Small intestine (tissue), 7 donors: ENCODE results near the gene RTP1. TPM values are rescaled to one million over a fixed set of nuclear protein-coding genes. Genes with fewer than 3 reads are reported as not detected.

Source experiments
- DNase-seq, 2 donors: peaks; one replicate each; pipeline versions ENCODE4 v3.0.0 to v3.0.0-alpha.2; 2013
- FAIRE-seq: peaks from 2 replicates; lab custom pipeline; 2012; peaks lifted over from hg19 to GRCh38; lab: Jason Lieb, UNC
- H3K27ac ChIP-seq, 3 donors: one replicate each; pipeline ENCODE4 v1.5.1; 2013; ENCODE audit warnings: low read length in 2 of 3, mild to moderate bottlenecking in 2 of 3, control low read depth in 1 of 3, inconsistent platforms in 1 of 3, low read depth in 1 of 3, moderate library complexity in 1 of 3
- H3K27me3 ChIP-seq, 3 donors: one replicate each; pipeline ENCODE4 v1.6.1; 2013; ENCODE audit warnings: low read length in 3 of 3, inconsistent platforms in 1 of 3; ENCODE audit not compliant: control insufficient read depth in 3 of 3, insufficient read depth in 3 of 3
- H3K36me3 ChIP-seq, 3 donors: one replicate each; pipeline ENCODE4 v1.6.1; 2013; ENCODE audit warnings: low read length in 3 of 3, inconsistent platforms in 1 of 3, low read depth in 1 of 3, mild to moderate bottlenecking in 1 of 3, moderate library complexity in 1 of 3; ENCODE audit not compliant: control insufficient read depth in 3 of 3, insufficient read depth in 2 of 3
- H3K4me1 ChIP-seq, 3 donors: one replicate each; pipeline ENCODE4 v1.6.1; 2013; ENCODE audit warnings: low read length in 2 of 3, inconsistent platforms in 1 of 3, low read depth in 1 of 3, mild to moderate bottlenecking in 1 of 3, moderate library complexity in 1 of 3; ENCODE audit not compliant: control insufficient read depth in 3 of 3, insufficient read depth in 2 of 3
- H3K4me3 ChIP-seq, 3 donors: one replicate each; pipeline ENCODE4 v1.5.1; 2013; ENCODE audit warnings: low read length in 3 of 3, control low read depth in 1 of 3, inconsistent platforms in 1 of 3, low read depth in 1 of 3, mild to moderate bottlenecking in 1 of 3, moderate library complexity in 1 of 3
- H3K9me3 ChIP-seq, 2 donors: one replicate each; pipeline ENCODE4 v1.6.1; 2013; ENCODE audit warnings: low read depth in 1 of 2, low read length in 1 of 2; ENCODE audit not compliant: control insufficient read depth in 2 of 2, insufficient read depth in 1 of 2
- WGBS, 3 donors: extraction: QIAGEN DNeasy Blood & Tissue Kit; methylation state at CpG; one replicate each; pipeline ENCODE4 v1.1.7; 2013; 5-methylcytosine and 5-hydroxymethylcytosine counted together
- polyA plus RNA-seq, 4 donors: library from polyadenylated mRNA; stranded (reverse) in 3 of 4; unstranded in 1 of 4; fragments of 200-250 nt in 3 of 4; fragments of 120-200 nt in 1 of 4; gene quantifications; one replicate each; pipeline versions ENCODE4 v1.2.1 to v1.2.3, GENCODE V29; 2013
- donor health status: healthy with polysubstance abuse.
- donor health status: control.
- donor health status: control.
- donor health status: Bipolar disorder and iron deficiency.
- donor health status: healthy.

RTP1 gene
- polyA plus RNA-seq, 4 donors = not detected

- Histone ChIP-seq H3K9me3 (peaks cover 0 to 7% of the 10 kb centered on the region in 2 donors), H3K27ac (no peak overlapping the region), H3K27me3 (peaks cover 0 to 2% (median 0%) of the 10 kb centered on the region in 3 donors), H3K36me3 (no peaks in the 10 kb centered on the region), H3K4me3 (no peak overlapping the region), H3K4me1 (peaks cover 3 to 13% (median 3%) of the 10 kb centered on the region in 3 donors)
- no peak for DNase-seq
- no peak for FAIRE-seq
- WGBS, 3 donors = 74 to 86% (median 82%) methylated on average over 2 of the region's 2 CpGs
Observed at GRCh38 chr3:187207062-187207461, 9.8 kb downstream of the RTP1 start.

GRCh38 chr3:187207624-187208023, 10.3 kb downstream of the RTP1 start:
- H3K9me3 ChIP-seq = peaks cover 0 to 7% of the 10 kb centered on the region in 2 donors
- FAIRE-seq (no peak), DNase-seq (no peak)
- H3K27me3 ChIP-seq = peaks cover 0 to 2% (median 0%) of the 10 kb centered on the region in 3 donors
- no peak overlapping the region for H3K4me3 ChIP-seq
- H3K36me3 ChIP-seq = no peaks in the 10 kb centered on the region
- H3K4me1 ChIP-seq = peaks cover 3 to 13% (median 3%) of the 10 kb centered on the region in 3 donors
- H3K27ac ChIP-seq = no peak overlapping the region

- DNase-seq (peak; percentile 47), FAIRE-seq (no peak)
- Histone ChIP-seq H3K4me3 (no peak overlapping the region), H3K36me3 (no peaks in the 10 kb centered on the region), H3K27me3 (no peaks in the 10 kb centered on the region), H3K9me3 (peaks cover 0 to 7% of the 10 kb centered on the region in 2 donors), H3K27ac (no peak overlapping the region), H3K4me1 (peaks cover 3 to 13% (median 3%) of the 10 kb centered on the region in 3 donors)
- WGBS, 3 donors = 19 to 43% (median 24%) methylated on average over 1 of the region's 1 CpG
Observed at GRCh38 chr3:187208159-187208558, 10.9 kb downstream of the RTP1 start.

GRCh38 chr3:187209491-187209890, 12.2 kb downstream of the RTP1 start:
- peaks cover 0 to 7% of the 10 kb centered on the region in 2 donors for H3K9me3 ChIP-seq
- peaks cover 3 to 13% (median 3%) of the 10 kb centered on the region in 3 donors for H3K4me1 ChIP-seq
- H3K4me3 ChIP-seq = no peak overlapping the region
- H3K36me3 ChIP-seq = no peaks in the 10 kb centered on the region
- FAIRE-seq (no peak), DNase-seq (no peak)
- H3K27ac ChIP-seq = no peak overlapping the region
- H3K27me3 ChIP-seq = no peaks in the 10 kb centered on the region

- WGBS, 3 donors = 41 to 80% (median 65%) methylated on average over 1 of the region's 1 CpG
- no peak for FAIRE-seq
- H3K27ac ChIP-seq = no peak overlapping the region
- peaks cover 0 to 7% of the 10 kb centered on the region in 2 donors for H3K9me3 ChIP-seq
- H3K4me3 ChIP-seq = no peak overlapping the region
- H3K4me1 ChIP-seq = peaks cover 3 to 13% (median 3%) of the 10 kb centered on the region in 3 donors
- no peaks in the 10 kb centered on the region for H3K27me3 ChIP-seq
- DNase-seq = no peak
- H3K36me3 ChIP-seq = no peaks in the 10 kb centered on the region
Observed at GRCh38 chr3:187210091-187210490, 12.8 kb downstream of the RTP1 start.

GRCh38 chr3:187210545-187211327, 13.4 kb downstream of the RTP1 start:
- FAIRE-seq = no peak
- H3K9me3 ChIP-seq = peaks cover 0 to 7% of the 10 kb centered on the region in 2 donors
- WGBS, 3 donors = 42 to 52% (median 47%) methylated on average over 6 of the region's 6 CpGs
- H3K36me3 ChIP-seq = no peaks in the 10 kb centered on the region
- H3K27me3 ChIP-seq = no peaks in the 10 kb centered on the region
- H3K4me1 ChIP-seq = peaks cover 3 to 13% (median 3%) of the 10 kb centered on the region in 3 donors
- no peak overlapping the region for H3K4me3 ChIP-seq
- peak in 1 of 2 donors; percentile 33 for DNase-seq
- no peak overlapping the region for H3K27ac ChIP-seq

GRCh38 chr3:187211532-187212195, 14.4 kb downstream of the RTP1 start:
- H3K27ac ChIP-seq = no peak overlapping the region
- no peak overlapping the region for H3K4me3 ChIP-seq
- H3K36me3 ChIP-seq = no peaks in the 10 kb centered on the region
- H3K9me3 ChIP-seq = peaks cover 0 to 7% of the 10 kb centered on the region in 2 donors
- WGBS, 3 donors = 81 to 86% (median 86%) methylated on average over 3 of the region's 3 CpGs
- DNase-seq (no peak), FAIRE-seq (no peak)
- no peaks in the 10 kb centered on the region for H3K27me3 ChIP-seq
- peaks cover 3 to 13% (median 3%) of the 10 kb centered on the region in 3 donors for H3K4me1 ChIP-seq

GRCh38 chr3:187212196-187212545, 14.9 kb downstream of the RTP1 start:
- WGBS, 3 donors = 84 to 90% (median 85%) methylated on average over 3 of the region's 3 CpGs
- Histone ChIP-seq H3K27ac (no peak overlapping the region), H3K9me3 (peaks cover 0 to 2% of the 10 kb centered on the region in 2 donors), H3K27me3 (no peaks in the 10 kb centered on the region), H3K4me1 (peaks cover 3 to 13% (median 3%) of the 10 kb centered on the region in 3 donors), H3K36me3 (no peaks in the 10 kb centered on the region), H3K4me3 (no peak overlapping the region)
- FAIRE-seq (no peak), DNase-seq (no peak)
